SKM-1 (cell line): ENCODE data around the gene CXorf65.

Experiments used
- DNase-seq: peaks from one replicate; lab custom pipeline; 2025; ENCODE audit not compliant: unreplicated experiment; lab: John Stamatoyannopoulos, UW

The CXorf65 gene

GRCh38 chrX:71107762-71108360, 1.3 kb upstream of the CXorf65 start:
- no peak for DNase-seq

GRCh38 chrX:71107245-71107644, 705 bp upstream of the CXorf65 start:
- no peak for DNase-seq

GRCh38 chrX:71105628-71106027, 912 bp downstream of the CXorf65 start:
- no peak for DNase-seq

GRCh38 chrX:71103110-71103983, 3.2 kb downstream of the CXorf65 start:
- DNase-seq, result peak; percentile 56

GRCh38 chrX:71102292-71102691, 4.2 kb downstream of the CXorf65 start:
- DNase-seq, result no peak

- no peak for DNase-seq
Measured at GRCh38 chrX:71100581-71101505, 5.7 kb downstream of the CXorf65 start.

GRCh38 chrX:71099736-71100135, 6.8 kb downstream of the CXorf65 start:
- DNase-seq, result no peak

GRCh38 chrX:71098951-71099506, 7.5 kb downstream of the CXorf65 start:
- DNase-seq, result no peak

- peak; percentile 14 for DNase-seq
Measured at GRCh38 chrX:71098302-71098701, 8.2 kb downstream of the CXorf65 start.

GRCh38 chrX:71096760-71097032, 9.8 kb downstream of the CXorf65 start:
- no peak for DNase-seq

GRCh38 chrX:71095981-71096759, 10.4 kb downstream of the CXorf65 start:
- DNase-seq, result no peak

GRCh38 chrX:71095555-71095980, 11.0 kb downstream of the CXorf65 start, which contains the start of gene FOXO4:
Gene FOXO4 (plus strand): TSS chrX:71095851. CDS start chrX:71096529, 678 bp downstream.
- peak; percentile 61 for DNase-seq

GRCh38 chrX:71095033-71095432, 11.5 kb downstream of the CXorf65 start:
- DNase-seq, result no peak

- no peak for DNase-seq
Measured at GRCh38 chrX:71091263-71091662, 15.3 kb downstream of the CXorf65 start.

GRCh38 chrX:71085900-71086299, 20.6 kb downstream of the CXorf65 start:
- no peak for DNase-seq

- no peak for DNase-seq
Measured at GRCh38 chrX:71082822-71083221, 23.7 kb downstream of the CXorf65 start.

GRCh38 chrX:71082124-71082647, 24.4 kb downstream of the CXorf65 start:
- DNase-seq, result no peak

- no peak for DNase-seq
Measured at GRCh38 chrX:71081330-71082123, 25.0 kb downstream of the CXorf65 start.

- no peak for DNase-seq
Measured at GRCh38 chrX:71070531-71070930, 36.0 kb downstream of the CXorf65 start.
